Inflammatory macrophage (primary cell): Measurements from ENCODE around the gene DYNC1I1.
A peak's percentile ranks its signal among the peaks of the same experiment; 100 is the strongest.

Experiments used
- DNase-seq, 2 donors: peaks; one replicate each; pipeline ENCODE4 v3.0.0-alpha.2; 2020 to 2022
- total RNA-seq, 18 experiments: gene quantifications; one replicate each; lab custom pipeline; 2026; ENCODE audit warnings: mixed read lengths in 6 of 18, inconsistent platforms in 2 of 18; lab: John Stamatoyannopoulos, UW

Gene DYNC1I1
- 0.23 to 2.1 (median 0.86) reads per million in 18 experiments for total RNA-seq

DNA sequence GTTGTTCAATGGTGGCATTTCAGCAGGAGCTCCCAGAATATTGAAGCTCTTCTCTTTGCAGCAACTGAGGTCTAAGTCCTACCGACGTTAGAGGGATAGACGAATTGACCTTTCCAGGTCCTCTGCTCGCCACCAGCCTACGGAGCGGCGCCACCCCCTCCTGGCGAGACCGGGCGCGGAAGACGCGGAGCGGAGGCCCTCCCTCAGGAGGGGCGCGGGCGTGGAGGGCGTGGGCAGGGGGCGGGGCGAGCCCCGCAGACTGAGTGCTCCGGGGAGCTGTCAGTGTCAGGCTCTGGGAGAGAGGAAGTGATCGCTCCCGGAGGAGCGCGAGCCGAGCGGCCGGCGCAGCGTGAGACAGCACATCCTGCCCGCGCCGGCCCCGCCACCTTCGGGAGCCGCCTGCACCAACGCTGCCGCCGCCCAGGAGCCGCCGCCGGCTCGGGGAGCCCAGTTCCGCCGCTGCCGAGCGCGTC, at the start of gene DYNC1I1:
Gene DYNC1I1 (plus strand): TSS at position 257 of the 473 bp plus-strand sequence. CDS start 32,176 bp downstream, outside the sequence.
- DNase-seq, result peak; percentile 67 to 86

DNA sequence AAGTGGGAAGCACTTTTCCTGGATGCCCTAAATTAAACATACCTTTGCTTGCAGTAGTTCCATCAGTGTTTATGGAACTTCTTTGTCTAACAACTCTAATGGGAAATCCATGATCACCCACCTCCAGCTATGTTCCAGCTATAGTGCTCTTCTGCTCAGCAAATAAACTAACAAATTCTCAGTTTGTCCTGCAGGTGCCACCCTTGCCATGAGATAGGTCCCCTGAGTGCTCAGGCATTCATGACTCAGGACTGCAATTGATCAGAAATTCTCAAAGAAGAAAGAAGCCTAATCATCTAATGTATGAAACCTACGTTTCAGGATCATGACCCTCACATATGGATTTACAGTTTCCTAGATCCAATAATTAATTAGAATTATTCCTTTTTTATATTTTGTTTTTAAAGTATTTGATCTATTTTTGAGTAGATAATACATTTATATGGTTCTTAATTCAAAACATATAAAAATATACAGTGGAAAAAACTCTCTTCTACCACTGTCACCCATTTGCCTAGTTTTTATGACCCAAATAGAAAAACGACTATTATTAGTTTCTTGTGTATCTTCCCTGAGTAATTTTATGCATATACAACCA, 48.7 kb upstream of the DYNC1I1 start:
- DNase-seq, result peak; percentile 10 to 48

DNA sequence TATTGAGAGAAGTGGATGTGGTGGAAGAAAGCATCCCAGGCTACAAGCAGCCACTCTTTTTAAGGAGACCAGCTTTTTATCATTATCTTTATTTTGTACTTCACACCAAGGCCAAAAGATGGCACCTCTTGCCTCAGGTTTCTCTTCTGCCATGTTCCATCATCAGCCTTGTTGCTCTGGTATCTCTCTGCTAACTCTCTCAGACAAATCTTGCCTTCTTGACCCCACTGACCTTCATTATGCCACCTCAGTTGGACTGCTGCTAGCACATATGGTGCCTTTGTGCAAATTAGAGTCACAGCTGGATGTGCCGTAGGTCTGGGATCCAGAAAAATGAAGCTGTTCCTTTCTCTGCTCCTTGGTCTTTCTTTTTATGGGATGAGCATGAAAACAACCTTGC, 47.1 kb upstream of the DYNC1I1 start:
- no peak for DNase-seq

DNA sequence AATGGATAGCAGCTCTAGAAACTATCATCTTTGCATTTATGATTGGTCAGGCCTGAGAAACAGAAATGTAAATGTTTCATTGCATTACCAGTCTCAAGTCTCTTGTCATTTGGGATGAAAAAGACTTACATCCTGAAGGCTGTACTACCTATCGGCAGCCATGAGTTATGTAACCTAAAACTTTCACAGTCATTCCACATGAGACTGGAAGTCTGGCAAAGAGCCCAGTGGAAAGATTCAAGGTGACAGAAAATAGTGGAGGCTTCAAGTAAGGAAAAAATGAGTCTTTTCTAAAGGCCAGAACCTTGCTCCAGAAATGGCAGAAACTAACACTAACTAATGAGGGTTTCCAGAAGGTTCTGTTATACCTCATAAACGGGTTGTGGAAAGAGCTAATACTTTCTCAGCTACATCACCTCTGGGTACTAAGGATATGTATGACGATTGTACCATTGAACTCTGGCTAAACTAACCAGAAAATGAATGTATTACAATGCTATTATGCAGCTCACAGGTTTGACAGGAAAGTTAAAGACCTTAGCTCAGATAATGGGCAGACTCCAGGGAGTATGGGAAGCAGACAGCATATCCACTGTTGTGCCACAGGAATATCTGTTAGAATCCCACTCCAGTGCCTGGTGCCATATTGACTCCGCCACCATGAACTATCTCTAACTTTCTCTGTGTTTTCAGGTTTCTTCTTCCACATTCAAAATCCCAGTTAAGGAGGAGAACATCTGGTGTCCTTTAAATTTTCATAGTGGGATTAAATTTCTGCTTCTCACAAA, 41.7 kb upstream of the DYNC1I1 start:
- DNase-seq, result no peak

DNA sequence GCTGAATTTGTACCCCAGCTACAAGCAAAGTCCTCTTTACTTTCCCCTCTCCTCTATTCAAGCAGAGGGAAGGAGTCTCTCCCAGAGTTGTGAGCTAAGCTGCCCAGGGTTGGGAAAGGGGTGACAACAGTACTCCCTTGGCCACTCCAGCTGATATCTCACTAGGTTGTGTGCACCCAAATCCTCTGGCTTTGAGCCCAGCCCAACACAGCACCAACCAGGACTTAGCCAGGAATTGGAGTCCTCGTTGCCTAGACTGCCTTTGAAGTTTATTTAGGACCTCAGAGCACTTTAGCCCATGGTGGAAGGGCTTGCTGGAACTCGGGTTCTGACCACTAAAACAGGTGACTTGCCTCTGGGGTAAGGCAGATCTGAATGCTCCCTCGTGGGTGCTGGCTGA, 35.7 kb upstream of the DYNC1I1 start:
- no peak for DNase-seq

DNA sequence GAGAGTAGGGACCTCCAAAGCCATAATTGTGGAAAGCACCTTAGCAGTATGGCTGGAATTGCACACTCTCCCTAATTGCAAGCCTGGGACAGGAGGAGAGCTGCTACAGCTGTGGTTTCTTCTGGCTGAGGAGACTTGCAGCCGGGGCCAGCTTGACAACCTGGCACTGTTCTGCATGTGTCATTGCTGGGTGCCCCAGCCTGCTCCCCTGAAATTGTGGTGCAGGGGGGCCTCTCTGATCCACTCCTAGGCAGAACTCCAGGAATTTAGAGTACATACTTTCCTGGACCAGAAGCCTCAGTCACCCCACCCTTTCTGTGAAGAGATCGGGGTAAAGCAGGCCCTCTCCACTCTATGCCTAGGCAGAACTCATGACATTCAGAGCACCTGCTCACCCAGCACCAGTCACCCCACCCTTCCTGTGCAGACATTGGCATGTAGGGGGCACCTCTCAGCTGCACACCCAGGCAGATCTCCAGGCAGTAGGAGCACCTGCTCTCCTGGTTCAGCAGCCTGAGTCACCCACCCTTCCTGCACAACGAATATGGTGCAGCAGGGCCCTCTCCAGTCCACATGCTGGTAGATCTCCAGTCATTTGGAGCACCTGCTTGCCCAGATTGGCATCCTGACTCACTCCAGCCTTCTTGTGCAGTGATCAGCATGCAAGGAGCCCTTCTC, 34.4 kb upstream of the DYNC1I1 start:
- DNase-seq, result no peak

DNA sequence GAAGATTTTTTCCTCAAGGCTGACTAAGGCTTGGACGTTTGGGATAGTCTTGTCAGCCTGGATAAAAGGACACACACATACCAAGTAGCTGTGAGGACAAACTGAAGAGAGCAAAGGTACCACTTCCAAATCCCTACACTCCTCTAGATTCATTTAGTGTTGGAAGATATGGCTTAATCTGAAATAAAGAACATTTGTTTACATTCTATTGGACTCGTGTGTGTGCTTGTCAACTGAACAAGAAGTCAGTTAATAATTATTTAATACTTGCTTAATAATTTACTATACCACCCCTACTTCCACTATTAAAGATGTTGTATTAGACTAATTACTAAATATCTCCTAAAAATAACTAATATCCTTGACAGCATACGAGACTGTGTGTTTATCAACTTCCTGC, 23.3 kb upstream of the DYNC1I1 start:
- no peak for DNase-seq

DNA sequence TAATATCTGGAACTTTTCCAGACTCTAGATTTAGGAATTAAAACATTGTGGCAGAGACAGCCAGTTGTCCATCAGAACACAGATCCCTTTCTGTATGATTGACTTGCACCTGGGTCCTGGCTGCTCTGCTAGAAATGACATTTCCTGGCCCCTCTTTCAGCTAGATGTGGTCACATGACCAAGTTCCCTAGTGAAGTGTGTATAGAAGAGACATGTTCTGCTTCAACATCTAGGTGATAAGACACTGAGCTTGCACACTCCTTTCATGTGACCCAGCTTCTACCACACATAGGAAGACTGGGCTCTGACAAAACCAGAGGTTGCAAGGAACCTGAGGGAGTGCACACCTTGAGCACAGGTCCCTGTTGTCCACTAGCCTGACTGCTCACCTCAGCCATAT, 22.8 kb upstream of the DYNC1I1 start:
- no peak for DNase-seq

DNA sequence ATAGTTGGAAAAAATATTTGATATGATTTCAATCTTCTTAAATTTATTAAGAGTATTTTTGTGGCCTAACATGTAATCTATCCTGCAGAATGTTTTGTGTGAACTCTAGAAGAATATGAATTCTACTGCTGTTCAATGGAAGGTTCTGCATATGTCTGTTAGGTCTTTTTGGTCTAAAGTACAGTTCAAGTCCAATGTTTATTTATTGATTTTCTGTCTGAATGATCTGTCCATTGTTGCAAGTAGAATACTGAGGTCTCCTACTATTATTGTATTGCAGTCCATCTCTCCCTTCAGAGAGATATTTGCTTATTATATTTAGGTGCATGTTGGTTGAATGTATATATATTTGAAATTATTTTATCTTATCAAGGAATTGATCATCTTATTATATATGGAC, 18.9 kb upstream of the DYNC1I1 start:
- no peak for DNase-seq

DNA sequence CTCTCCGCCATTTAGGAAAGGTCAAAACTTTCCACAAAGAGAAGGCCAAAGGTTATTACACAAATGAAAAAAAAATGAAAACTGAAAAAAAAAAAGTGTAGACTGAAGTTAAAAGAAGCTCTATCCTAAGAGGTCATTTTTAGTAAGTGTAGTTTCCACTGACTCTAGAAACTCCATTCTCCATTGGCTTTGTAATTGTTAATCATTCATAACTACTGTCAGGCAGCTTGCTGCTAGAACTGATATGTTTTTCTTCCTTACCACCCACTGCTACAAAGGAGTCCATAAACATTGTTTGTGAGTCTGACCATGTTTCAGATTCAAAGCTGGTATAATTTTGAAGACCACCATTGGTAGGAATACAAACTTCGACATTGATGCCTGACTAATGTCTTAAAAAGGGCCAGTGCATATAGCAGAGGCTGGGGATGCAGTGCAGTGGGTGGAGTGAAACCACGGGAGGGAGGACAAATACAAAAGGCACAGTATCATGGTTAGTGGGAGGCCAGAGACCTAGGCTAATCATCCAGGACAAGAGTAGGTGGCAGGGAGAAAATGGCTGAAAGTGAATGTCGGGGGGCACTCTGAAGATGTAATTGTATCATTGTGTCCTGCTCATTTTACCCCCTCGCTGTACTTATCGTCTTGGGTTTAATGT, 16.9 kb upstream of the DYNC1I1 start:
- DNase-seq, result no peak

DNA sequence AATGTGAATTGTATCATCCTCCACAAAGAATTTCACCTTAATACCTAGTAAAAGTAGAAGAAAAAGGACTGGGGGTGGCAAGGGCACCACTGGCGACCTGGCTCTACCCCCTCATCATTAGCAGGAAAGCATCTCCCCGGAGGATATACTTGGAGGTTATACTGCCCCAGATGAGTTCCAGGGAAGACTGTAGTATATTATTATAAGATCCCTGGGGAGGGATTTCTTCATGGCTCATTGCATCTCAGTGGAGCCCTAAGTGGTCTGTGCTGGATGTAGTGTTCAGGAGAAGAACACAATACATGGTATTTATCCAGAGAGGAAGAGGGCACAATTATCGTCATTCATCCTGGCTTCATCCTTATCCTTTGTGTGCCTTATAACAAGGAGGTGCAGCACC, 14.2 kb upstream of the DYNC1I1 start:
- DNase-seq, result no peak

DNA sequence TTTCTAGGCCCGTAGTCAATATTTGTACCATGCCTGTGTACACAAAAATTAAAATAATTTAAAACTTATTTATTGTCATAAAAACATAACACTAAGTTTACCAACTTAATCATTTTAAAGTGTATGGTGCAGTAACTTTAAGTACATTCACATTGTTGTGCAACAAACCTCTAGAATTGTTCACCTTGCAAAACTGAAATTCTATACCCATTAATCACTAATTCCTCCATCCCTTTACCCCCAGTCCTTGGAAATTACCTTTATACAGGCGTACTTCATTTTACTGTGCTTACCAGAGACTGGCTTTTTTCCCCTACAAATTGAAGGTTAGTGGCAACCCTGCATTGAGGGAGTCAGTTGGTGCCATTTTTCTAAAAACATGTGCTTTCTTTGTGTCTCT, 6.3 kb upstream of the DYNC1I1 start:
- DNase-seq, result no peak

DNA sequence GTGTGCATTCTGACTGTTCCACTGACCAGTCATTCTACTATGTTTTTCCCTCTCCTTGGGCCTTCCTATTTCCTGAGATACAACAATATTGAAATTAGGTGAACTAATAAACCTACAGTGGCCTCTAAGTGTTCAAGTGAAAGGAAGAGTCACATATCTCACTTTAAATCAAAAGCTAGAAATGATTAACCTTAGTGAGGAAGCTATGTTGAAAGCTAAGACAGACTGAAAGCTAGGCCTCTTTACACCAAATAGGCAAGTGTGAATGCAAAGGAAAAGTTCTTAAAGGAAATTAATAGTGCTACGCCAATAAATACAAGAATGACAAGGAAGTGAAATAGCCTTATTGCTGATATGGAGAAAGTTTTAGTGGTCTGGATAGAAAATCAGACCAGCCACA, 5.7 kb upstream of the DYNC1I1 start:
- no peak for DNase-seq

DNA sequence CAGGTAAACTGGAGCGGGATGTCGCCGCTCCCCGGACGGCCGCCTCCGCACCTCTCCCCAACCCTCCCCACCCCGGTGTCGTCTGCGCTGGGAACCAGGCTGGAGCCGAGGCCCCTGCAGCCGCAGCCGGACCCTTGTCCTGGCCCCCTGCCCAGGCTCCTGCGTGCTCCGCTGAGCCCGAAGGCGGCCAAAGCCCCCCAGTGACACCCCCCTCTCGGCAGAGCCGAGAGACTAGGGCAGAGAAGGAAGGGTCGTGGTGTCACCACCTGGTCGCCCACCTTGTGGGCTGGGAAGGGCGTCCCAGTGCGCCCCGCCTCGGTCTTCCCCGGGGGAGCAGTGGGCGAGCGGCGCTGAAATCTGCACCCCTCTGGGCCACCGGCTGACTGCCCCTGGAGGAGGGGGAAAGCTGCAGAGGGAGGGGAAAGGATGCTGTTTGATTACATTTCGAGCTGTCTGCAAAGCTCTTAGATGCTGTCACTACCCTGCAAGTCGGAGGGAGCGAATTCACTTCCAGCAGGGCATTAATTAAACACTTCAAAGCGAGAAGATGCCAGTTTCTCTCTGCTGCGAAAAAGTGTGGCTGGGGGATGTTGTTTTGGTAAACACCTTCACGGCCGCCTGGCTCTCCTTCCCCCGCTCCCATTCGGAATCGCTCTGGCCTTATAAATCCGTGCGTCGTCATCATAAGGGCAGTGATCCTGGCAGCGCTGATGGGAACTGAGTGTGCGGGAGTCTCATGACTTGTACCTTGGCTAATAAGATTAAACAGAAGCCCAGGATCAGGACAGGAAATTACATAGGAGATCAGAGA, 622 bp downstream of the DYNC1I1 start:
- no peak for DNase-seq

DNA sequence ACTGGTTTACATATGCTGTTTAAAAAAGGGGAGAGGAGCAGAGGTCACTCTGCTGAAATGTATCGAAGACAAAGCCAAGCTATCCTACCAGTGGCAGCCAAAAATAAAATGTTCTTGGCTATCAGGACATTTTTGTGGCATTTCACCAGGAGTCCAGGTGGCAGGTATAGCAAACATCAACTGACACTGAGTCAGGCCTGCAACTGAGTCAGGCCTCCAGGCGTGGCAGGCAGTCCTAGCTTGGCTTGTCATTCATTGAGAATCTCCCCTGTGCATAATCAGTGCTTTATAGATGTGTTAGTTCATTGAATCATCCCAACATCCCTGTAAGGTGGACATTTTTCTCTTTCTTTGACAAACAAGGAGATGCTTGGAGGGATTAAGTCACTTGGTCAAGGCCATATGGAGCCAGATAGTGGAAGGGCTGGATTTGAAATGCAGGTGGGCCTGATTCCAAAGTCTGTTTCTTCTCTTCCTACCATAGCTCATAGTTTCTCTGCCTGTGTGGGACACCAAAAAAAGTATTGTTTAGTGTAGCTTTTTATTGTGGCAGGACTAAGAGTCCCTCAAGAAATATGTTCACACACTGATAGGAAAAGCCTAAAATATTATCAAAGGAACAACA, 4.3 kb downstream of the DYNC1I1 start:
- no peak for DNase-seq

DNA sequence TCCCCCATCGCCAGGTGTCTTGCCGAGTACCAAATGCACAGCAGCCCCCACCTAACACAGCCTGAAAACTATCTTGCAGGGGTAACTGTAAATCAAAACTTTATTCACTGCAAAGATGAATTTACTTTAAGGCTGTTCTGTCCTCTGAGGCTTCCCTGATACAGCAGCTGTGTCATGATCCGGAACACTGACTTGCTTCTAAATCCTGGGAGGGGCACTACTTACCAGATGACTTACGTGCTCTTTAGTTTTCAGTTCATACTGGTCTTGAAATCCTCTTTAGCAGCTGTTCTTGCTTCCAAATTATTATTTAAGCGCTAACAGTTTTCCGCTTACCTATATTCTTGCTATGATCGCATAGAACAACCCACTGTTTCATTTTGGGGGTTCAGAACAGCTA, 4.9 kb downstream of the DYNC1I1 start:
- DNase-seq, result no peak

DNA sequence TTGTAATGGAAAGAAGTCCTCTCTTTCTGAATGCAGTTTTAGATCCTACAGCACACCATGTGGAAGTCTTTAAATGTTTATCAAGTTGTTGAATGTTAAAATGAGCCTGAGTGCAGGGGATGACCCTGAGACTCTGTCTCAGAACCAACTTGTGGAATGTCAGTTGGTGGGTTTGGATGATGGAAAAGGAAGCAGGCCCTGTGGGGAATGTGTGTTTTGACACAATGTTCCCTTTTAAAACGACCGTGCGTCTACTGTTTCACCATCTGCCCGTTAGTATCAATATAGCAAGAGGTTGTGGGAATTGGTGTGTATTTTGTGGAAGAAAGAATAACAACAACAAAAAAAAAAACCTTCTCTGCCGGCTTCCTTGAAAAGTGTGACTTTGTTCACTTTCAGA, 8.3 kb downstream of the DYNC1I1 start:
- no peak for DNase-seq

DNA sequence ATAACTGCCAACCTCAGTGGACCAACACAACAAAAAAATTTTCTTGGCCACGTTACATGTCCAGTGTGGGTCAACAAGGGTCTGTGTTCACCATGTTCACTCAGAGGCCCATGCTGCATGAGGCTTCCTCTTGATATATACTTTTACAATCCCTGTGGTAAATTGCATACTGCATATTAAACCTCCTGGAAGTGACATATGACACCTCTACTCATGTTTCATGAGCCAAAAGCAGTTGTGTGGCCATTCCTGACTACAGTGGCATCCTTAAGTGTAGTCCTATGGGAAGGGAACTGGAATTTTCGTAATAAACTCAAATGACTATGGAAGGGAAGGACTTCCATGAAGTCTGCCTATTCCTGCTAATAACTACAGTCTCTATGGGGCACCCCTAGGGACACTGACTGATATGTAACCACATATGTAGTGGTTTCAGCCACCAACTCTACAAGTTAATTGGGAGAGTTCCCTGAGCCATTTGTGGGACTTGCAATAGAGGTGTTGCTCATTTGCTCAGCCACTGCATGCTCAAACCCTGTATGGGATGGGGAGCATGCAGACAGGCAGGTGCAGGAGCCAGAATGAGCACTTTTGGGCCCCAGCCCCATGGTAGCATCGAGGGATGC, 9.7 kb downstream of the DYNC1I1 start:
- DNase-seq, result no peak

DNA sequence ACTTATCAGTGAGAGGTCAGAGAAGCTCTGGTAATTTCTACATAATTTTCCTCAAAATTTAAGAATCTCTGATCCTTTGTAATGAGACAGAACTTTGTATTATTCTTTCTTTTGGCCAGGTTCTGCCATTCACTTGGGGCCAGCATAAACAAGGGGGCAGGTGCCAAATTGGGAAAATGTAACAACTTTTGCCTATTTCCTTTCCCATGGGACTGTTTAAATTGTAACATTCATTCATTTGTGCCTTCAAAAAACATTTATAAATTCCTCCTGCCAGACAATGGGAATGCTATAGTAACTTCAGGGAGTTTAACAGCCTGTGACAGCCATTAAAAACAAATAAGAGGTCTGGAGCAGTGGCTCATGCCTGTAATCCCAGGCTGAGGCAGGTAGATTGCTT, 12.4 kb downstream of the DYNC1I1 start:
- DNase-seq, result no peak

DNA sequence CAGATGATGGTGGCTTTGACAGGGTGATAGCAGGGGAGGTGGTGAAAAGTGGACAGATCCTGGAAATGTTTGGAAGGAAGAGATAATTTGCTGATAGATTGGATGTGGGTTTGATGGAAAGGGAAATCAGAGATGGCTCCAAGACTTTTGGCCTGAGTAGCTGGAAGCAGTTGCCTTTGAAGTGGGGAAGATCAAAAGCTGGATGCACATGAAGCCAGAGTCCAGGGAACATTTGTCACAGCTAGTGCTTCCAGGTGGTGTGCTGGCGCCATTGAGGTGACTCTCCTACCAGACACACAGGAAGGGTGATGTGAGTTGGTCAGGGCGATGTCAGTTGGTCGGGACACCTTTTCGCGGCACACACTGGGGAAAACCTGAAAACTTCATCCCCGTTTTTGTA, 15.9 kb downstream of the DYNC1I1 start:
- no peak for DNase-seq

DNA sequence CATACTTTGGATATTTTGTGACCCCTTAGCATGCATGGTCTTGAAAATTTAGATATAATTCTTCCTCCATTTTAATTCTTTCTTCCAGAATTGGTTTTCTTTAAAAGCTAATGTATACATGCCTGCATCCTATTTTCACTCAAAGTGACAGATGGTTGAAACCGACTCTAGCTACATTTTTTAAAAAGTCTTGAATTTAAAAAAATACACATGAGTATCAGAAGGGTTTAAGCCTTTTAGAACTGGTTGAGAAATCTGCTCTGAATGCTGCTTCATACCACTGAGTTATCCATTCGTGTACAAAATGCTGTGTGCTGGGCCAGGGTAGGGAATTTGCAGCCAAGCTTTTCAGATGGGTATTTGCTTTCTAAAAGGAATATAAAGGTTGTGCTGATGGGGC, 16.5 kb downstream of the DYNC1I1 start:
- DNase-seq, result no peak
